Measurements from ENCODE around the gene SPATA32.

The SPATA32 gene

DNA sequence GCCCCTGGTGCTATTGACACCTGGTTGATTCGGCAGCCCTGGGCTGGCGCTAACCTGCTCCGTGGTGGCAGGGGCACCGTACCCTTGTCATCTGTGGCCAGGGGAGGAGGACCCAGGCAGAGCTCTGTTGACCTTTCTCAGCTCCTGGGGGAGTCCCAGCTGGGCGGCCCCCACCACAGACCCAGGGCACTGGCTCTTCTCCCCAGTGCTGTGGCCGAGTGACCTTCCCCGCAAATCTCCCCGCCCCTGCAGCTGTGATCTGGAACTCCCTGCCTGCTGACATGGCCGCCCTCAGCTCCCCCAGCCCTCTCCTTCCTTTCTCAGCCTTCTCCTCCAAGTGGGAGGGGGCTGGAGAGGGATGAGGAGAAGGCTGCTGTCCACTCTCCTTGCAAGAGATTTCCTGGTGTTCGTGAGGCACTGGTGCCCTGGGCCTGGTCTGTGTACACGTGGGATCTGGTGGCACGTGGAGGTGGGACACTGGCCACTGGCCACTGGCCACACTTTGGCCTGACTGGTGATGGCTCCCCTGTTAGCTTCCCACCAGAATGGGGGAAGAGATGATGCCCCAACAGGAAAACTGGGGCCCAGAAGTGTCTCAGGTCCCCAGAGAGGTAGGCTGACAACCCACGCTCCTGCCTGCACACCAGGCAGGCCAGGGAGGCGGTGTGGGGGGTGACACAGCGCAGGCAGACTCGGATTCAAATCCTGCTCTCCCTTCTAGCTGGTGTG lies 32.0 kb downstream of the SPATA32 start:
- DNase-seq (ENCODE audit: low read depth in 2 of 2), result no peak

DNA sequence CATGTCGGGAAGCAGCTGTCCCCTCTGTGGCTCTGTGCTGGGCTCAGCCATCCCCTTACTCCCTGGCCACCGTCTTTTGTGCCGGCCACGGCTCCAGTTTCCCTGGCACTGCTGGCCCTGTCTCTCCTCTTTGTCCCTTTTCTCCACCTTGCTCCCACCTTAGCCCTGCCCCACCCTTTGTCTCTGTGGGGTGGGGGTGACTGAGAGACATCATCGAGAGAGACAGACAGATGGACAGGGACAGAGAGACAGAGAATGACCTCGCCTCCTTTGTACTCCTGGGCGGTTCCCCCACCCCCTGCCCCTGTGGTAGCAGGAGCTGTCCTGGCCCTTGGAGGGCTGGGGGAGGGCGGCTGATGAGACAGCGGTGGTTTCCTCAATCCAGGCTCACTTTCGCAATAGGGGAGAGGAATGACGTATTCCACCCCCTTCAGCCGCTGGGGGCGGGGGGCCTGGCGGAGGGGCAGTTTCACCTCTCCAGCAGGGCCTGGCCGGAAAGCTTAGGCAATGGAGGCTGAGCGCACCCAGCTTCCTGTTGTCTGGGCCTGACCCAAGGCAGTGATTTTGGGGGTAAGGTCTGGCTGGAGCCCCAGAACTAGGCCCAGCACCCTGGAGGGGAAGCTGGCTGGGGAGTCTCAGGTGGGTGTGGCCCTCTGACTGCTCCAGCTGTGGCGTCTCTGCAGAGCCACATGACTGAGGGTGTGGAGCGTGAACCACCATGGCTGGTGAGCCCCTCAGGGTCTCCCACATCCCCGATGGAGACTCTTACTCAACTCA lies 32.9 kb downstream of the SPATA32 start:
- peak in 1 of 2 donors; percentile 58 for DNase-seq (ENCODE audit: low read depth in 2 of 2)

DNA sequence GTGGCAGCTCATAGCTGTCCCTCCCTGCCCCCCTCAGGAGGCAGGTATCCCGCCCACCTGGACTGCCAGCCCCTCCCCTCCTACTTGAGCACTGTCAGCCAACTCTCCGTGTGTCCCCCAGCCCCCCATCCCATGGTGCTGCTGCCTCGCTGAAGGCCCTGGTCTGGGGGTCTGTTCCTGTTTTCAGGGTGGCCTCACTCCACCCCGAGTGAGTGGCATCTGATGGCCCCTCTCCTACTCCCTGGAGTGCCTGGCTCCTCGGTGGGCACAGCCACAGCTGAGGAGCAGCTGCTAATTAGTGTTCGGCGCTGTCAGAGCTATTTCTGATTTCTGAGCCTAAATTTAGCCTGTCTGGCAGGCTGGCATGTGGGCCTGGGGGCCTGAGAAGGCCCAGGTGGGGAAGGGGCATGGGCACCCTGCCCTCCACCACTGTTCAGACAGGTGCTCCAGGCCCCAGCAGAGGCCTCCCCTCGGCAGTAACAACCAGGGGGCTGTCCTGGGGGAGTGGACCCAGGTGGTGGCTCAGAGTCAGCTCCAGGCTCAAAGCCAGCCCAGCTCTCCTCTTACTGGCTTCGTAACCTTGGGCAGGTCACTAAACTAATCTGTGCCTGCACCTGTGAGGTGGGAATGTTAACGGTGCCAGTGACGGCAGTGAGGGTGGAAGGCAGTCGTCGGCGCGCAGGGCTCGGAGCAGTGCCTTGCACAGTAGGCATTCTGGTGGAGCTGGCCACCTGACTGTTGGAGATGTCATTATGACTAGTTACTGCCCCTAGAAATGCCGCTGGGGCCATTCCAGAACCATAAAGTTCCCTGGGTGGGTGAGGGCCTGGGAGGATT lies 33.8 kb downstream of the SPATA32 start:
- no peak for DNase-seq (ENCODE audit: low read depth in 2 of 2)

DNA sequence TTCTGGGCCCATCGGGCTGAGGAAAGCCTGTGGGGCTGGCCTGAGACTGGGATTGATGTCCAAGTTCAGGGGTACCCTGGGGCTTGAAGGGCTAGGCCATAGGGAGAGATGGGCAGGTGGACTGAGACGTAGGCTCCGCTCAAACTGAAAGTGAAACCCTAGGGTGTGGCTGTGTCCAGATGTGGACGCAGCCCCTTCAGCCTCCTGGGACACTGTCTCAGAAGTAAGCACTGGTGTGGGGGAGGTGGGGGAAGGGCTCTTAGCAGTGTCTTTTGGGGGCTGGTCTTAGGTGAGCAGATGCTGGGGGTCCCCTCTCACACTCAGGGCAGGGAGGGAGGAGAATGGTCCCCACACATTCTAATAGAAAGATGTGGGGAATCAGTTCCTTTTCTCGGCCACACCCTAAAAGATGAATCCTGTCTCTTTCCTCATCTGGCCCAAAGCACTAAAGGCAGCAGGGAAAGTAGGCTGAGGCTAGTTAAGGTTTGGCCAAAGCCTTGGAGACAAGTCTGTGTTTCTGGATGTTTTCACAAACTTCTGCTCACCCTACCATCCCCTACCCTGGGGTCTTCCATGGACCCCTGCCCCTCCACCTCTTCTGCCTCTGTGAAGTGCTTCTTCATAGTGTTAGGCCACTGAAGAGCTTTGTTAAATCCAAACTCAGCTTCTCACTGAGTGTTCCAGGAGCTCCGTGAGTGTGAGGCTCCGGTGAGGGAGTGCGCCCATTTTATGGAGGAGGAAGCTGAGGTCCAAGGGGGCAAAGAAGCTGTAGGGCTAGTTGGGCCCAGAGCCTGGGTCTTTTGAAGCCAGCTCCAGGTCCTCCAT lies 34.6 kb downstream of the SPATA32 start:
- DNase-seq (ENCODE audit: low read depth in 2 of 2), result no peak

DNA sequence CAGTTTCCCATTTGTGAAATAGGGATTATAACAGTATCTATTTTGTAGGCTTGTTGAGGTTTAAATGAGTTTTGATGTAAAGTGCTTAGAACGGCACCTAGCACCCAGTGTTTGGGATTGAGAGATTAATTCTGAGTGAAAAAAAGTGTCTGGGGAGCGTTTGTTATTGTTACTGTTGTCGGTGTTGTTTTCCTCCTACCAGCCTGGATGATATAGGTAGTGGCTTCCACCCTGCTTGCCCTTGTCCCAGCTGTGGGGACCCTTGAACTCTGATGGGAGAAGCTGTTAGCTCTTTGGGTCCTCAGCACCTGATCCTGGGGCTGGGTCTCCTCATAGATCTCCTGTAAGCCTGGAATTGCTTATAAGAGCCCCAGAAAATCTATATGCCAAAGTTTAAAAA lies 35.3 kb downstream of the SPATA32 start:
- no peak for DNase-seq (ENCODE audit: low read depth in 2 of 2)

DNA sequence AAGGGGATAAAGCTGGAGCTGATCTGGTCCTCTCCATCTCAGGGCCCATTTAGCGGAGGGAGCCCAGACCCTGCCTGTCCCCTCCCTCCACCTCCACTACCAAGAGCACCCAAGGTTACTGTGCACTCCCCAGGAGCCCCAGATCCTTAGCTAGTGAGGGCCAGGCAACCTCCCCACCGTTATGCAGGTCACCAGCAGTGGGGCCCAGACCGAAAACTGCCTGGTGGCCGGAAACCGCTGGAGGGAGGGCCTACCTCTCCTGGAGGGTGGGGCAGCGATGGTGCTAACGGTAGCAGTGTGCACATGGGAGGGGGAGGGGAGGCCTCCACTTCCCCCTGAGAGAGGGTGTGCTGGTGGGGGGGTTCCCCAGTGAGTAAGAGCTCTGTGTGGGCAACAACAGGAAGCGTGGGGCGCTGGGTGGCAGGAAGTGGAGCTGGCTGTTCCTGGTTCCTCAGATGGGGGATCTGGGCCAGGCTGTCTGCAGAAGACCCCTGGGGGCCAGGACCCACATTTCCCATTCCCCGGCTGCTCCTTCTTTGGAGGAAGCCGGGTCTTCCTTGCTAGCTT lies 35.8 kb downstream of the SPATA32 start:
- peak; percentile 88 to 92 for DNase-seq (ENCODE audit: low read depth in 2 of 2)

DNA sequence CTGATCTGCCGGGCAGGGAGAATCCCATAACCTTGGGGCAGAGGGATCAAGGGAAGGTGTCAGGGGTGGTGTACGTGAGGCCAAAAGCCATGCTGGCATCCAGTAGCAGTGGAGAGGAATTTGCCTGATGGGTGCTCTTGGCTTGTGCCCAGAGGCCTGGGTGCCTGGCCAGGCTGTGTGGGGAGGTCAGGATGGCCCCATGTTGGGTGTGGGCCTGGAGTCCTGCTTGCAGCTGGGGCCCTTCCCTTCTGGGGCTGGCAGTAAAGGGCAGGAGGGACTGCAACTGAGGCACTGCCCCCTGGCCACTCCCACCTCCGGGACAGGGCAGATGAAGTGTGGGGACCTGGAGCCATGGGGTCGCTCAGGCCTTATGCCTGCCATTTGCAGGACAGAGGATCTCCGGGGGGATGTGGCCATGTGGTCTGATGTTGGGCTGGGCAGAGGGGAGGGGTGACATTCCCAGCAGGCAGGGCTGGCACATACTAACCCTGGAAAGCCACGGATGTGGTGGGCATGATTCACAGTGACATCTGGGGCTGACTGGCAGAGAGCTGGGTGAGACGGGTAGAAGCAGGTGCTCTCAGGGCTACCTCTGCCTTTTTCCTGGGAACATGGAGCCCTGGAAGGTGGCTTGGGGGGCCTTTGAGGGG lies 36.7 kb downstream of the SPATA32 start:
- no peak for DNase-seq (ENCODE audit: low read depth in 2 of 2)

DNA sequence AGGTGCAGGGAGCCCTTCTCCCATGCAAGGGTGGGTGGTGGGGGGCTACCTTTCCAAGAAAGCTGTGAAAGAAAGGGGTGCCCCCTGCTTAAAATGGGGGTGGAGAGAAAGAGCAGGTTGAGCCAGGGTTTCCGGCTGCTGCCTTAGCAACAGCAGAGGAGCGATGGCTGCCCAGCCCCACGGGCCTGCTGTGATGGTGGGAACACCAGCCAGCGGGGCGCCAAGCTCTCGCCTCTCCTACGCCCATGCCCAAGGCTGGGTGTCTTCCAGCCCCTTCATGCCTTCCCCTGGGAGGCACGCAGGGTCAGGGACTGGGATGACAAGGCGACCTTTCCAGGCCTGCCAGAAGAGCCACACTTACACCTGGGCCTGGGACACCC lies 37.2 kb downstream of the SPATA32 start:
- DNase-seq (ENCODE audit: low read depth in 2 of 2), result no peak

DNA sequence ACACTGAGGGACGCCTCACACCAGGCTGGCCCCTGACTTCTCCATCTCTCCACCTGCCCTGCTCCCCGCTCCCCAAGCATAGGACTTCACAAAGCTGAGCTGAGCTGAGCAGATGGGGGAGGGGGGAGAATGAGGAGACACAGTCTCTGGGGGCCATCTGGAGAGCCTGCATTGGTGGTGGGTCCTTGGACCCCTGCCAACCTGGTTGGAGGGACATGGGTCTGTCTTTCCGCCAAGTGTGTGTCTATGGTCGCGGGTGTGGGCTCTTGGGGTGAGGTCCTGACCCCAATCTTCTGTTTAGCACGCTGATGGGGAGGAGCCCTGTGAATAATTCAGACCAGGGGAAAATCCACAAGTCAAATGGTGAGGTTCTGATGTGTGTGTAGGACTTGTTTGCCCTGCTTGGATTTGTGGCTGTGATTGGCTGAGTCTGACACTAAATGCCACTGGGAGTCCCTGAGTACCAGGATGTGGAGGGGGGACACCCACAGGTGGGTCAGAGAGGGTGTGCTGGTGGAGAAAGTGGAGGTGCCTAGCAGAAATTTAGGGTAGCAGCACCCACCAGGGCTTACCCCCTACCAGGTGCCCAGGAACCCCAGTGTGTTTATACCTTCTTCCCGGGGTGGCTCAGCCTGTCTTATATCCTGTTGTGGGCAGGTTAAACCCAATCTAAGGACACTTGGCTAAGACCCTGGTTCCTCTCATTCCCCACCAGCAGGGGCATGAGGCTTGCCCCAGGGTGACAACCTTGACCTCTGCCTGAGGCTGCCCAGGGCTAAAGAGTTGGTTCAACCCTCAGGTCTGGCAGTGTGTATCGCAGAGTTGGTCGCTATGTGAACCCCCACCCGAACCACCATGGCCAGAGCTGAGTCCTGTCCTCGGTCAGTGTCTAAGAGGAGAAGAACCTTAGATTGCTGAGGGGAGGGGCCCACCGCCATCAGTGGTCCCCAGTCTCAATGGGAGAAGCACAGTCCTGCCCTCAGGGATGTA lies 38.1 kb downstream of the SPATA32 start:
- no peak for DNase-seq (ENCODE audit: low read depth in 2 of 2)

DNA sequence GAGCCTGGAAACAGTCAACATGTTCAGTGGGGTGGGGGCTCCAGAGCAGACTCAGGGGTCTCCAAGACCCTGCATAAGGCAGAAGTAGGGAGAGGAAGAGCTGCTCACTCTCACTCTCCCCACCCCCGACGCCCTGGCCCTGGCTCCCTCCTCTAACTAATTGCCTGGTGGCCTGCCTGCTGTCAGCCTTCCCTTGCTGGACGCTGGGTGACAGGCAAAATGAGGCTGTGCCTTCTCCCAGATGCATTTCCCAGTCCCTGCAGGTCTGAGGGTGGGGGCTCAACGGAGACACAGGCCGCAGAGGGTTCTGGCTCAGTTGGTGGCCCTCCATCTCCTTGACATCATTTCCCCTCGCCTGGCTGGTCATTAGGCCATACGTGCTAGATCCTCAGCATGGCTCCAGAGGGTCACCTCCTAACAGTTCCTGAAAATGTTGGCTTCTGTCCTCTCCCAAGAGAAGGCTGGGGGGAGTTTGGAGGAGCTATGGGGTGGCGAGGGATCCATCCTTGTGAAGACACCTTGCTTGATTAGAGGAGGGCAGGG lies 38.8 kb downstream of the SPATA32 start:
- no peak for DNase-seq (ENCODE audit: low read depth in 2 of 2)

DNA sequence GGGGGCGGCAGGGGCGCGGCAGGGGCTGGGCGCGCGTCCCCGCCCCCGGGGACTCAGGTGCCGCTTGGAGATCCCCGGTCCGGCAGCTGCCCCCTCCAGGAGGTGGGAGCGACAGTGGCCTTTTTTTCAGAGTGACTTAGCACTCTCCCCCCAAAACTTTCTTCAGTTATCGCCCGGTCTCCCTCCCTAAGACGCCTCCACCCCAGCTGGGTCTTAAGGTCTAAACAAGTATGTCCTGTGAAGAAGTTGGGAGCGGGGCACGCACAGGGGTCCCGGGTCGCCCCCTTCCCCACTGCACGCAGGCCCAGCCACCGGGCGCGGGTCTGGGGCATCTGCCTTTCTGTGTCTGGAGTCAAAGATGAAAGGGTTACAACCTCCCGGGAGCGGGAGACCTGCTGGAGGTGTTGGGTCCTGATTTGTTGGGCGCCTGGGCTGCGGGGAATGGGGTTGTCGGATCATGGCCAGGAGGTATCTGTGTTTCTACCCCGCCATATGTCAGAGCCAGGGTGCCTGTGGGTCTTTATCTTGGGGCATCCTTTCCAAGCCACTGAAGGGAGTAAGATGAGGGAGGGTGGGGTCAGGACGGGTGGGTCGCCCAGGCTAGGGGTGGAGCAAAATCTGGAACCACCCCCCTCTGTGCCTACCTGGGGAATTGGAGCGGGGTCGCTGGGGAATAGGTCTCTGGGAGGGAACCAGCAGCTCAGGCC lies 39.5 kb downstream of the SPATA32 start:
- no peak for DNase-seq (ENCODE audit: low read depth in 2 of 2)

DNA sequence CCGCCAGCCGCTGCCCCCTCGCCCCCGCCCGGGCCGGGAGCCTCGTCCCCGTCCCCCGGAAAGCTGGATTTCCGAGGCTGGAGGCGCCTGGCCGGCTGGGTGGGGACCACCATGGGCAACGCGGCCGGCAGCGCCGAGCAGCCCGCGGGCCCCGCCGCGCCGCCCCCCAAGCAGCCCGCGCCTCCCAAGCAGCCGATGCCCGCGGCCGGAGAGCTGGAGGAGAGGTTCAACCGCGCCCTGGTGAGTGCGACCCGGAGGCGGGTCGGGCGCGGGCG lies 39.9 kb downstream of the SPATA32 start:
- DNase-seq (ENCODE audit: low read depth in 2 of 2), result no peak

DNA sequence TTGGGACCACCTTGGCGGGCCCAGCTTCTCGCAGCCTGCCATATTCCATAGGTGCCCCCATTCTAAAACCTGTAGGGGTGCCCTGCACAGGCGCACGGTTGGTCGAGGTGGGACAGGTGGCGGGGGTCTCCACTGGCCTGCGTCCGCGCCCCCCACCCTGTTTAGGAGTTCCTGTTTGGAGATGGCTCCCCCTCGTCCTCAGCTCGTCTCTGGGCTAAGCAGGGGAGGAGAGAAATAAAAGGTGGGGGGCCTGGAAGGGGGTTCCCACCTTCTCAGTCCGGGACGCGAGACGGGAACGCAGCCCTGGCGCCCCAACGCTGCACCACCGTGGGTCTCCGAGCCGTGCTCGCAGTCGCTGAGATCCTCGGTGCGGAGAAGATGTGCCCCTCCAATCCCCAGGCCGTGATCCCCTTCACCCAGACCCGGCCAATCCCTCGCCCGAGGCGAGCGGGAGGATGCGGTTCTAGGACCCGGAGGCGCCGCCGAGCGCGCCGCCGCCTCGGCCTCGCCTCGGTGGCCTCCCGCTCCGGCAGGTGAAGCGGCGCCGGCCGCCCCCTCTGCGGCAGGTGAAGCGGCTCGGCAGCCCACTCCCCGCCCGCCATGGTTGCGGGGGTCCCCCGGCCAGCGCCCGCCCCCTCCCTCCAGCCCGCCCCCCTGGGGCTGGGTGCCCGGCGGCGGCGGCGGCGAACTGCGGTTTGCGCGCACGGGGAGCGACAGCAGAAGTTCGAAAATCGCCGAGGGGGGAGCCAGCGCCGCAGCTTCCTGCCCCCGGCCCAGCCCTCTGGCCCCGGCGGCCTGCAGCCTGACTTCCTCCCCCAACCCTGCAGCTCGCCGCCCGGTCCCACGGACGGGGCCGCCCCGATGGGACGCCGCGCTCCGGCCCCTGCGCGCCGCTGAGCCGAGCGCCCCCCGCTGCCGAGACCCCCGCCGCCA lies 40.5 kb downstream of the SPATA32 start, which contains the start of gene FMNL1:
Gene FMNL1 (plus strand): TSS at position 805 of the 933 bp plus-strand sequence. CDS start 240 bp downstream, outside the sequence.
- no peak for DNase-seq (ENCODE audit: low read depth in 2 of 2)

DNA sequence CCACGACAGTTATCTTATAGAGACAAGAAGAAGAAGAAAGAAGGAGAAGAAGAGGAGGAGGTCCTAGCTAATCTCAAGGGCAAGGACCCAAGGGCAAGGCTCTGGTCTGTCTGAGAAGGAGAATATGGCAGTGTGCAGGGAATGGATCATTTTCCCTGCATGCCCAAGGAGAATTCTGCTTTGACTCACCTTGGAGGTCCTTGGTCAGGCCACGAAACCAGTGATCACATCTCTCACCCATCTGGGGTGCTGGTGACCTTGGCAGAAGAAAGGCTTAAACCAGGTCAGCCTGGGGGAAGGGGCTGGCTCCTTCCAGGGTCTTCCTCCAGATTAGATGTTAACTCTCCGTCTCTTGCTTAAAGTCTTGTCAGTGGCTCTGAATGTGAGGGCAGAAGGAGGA lies 41.8 kb downstream of the SPATA32 start:
- no peak for DNase-seq (ENCODE audit: low read depth in 2 of 2)

DNA sequence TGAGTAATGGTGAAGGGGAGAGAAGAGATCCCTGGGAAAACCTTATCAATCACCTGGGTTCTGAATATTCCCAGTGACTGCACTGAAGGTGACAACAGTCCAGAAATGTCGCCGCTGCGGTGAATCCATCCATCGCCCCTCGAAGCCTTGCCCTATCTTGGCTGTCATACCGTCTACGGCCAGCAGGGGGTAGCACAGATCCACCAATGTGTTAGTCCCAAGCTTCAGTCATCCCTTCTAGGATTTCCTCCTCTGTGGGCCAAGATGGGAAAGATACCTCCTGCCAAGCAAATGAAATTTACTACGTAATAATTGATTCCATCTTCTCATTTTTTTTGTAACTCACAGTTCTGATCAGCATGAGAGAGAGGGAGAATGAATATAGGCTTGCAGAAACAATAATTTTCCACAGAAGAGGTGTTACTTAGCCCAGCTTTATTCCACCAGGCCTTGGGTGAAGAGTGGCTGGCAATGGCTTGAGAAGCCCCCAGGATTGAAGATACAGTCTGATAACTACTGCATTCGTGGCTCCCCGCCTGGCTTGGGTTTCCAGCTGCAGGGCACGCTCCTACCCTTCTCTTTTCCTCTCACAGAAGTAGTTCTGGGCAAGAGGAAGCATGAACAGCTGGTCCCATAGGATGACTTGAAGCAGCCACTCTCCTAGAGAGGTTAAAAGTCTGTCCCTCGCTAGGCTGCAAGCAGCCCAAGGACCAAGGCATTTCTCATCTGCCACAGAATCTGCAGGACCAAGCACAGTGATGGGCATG lies 42.8 kb downstream of the SPATA32 start:
- DNase-seq (ENCODE audit: low read depth in 2 of 2), result peak; percentile 77 to 81

Measured in stimulated activated CD8-positive, alpha-beta memory T cell treated with anti-CD3 and anti-CD28 coated beads, Interleukin-2, amount 100 ng/mL, for 1 hour (primary cell).